ENCODE data around the gene SKOR2. TPM values are rescaled to one million over a fixed set of nuclear protein-coding genes. Genes with fewer than 3 reads are reported as not detected.

Gene SKOR2
- not detected for total RNA-seq
- not detected for polyA plus RNA-seq
- long read RNA-seq, donor 1, result 0 reads
- long read RNA-seq, donor 2, result 0 reads
- long read RNA-seq, donor 3, result 0 reads

DNA sequence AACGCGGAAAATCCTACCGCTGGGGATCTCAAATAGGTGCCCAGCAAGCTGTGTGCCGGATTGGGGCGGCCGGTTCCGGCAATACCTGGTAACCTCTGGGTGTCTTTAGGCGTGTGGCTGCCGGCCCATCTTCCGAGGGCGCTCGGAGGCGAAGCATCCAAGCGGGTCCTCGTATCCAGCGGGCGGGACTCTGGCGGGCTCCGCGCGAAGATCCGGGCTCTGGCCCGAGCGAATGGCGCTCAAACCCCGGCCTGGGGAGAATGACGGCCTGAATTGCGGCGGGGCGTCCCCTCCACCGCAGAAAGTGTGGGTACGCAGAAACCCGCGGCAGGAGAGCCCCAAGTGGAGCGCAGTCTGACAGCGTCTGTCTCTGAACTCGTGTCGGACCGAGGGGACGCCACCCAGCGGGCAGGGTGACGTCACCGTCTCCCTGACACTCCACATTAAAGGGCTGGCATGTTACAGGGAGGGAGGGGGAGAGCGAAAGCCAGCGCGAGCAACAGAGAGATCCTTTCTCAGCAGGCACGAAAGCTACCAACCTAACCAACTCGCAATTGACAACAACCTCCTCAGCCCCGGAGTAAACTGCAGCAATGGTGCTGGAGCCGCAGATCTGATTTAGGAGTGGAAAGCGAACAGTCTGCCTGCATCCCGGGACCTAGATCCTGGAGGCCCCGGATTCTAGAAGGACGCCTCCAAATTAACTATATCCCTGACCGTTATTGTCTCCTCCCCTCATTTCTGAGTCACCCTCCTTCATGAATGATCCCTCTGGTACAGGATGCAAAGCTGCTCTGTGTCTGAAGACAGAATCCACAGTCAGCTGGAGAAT lies at the start of gene SKOR2:
SKOR2 (minus strand) TSS at position 372 of the 832 bp plus-strand sequence. CDS start 2,477 bp downstream, outside the sequence.
- H3K36me3 ChIP-seq, result no peaks in the 10 kb centered on the region
- no peak within 1 kb of the TSS for H3K27ac ChIP-seq
- intact Hi-C loops (cut with DNase I), result no loop called here
- H3K27me3 ChIP-seq, result peaks cover 44 to 100% (median 98%) of the 10 kb centered on the region in 7 donors
- no peaks in the 10 kb centered on the region for H3K9me3 ChIP-seq
- H3K4me3 ChIP-seq, result peak within 1 kb of the TSS in 1 of 10 donors; percentile 10
- DNase-seq (no peak), ATAC-seq (no peak)
- 1% methylated on average over 55 of the region's 55 CpGs for WGBS, 2 donors
- peaks cover 0 to 8% (median 2%) of the 10 kb centered on the region in 9 donors for H3K4me1 ChIP-seq
- no peak for TF ChIP-seq CTCF (IDR thresholded peaks at IDR 0.05)

GRCh38 chr18:47296462-47296861 lies 45.0 kb upstream of the SKOR2 start:
- no peak for TF ChIP-seq CTCF (IDR thresholded peaks at IDR 0.05)
- peaks cover 0 to 26% (median 17%) of the 10 kb centered on the region in 7 donors for H3K27me3 ChIP-seq
- no peak overlapping the region for H3K4me3 ChIP-seq
- ATAC-seq (no peak), DNase-seq (no peak)
- H3K9me3 ChIP-seq, result peaks cover 0 to 7% (median 0%) of the 10 kb centered on the region in 11 donors
- intact Hi-C loops (cut with DNase I), result no loop called here
- no peak overlapping the region for H3K27ac ChIP-seq
- H3K36me3 ChIP-seq, result no peaks in the 10 kb centered on the region
- WGBS, 2 donors, result 35 to 45% methylated on average over 1 of the region's 1 CpG
- no peaks in the 10 kb centered on the region for H3K4me1 ChIP-seq

DNA sequence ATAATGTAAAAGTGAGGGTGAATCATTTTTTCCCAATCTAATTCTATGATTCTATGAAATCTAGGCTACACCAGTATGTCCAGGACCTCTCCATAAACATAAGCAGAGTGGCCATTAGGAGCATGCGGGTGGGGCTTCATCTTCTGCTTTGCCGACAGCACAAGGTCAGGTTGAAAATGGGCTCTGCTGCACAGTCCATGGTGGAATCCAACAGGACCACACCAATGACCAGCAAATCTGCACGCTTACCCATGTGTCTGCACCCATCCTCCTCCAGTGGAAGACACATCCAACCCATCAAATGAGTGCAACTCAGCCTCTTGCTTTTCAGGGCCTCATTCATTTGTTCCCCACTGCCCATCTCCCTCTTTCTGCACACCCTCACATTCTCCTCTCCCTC lies 43.3 kb upstream of the SKOR2 start:
- DNase-seq, result no peak
- 88 to 90% methylated on average over 3 of the region's 3 CpGs for WGBS, 2 donors
- no peak for TF ChIP-seq CTCF (IDR thresholded peaks at IDR 0.05)
- Histone ChIP-seq H3K4me3 (no peak overlapping the region), H3K27ac (no peak overlapping the region), H3K9me3 (no peaks in the 10 kb centered on the region), H3K36me3 (no peaks in the 10 kb centered on the region), H3K4me1 (no peaks in the 10 kb centered on the region), H3K27me3 (peaks cover 0 to 37% (median 17%) of the 10 kb centered on the region in 7 donors)
- no peak for ATAC-seq
- intact Hi-C loops (cut with DNase I), result no loop called here

DNA sequence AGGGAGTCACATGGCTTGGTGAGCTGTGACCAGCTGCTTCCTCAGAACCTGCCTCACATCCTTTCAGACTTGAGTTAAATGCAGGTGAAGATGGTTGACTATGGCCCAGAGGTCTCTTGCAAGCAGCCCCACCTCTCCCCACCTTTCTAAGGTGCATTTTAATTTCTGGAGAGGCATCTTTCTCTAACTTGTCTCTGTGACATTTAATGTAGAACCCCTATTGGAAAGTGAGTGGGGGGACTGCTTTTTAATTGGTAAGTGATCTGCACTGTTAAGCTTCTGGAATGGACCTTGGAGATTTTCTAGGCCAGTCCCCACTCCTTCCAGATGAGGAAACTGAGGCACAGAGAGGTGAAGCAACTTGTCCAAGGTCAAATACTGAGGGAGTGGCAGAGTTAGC lies 37.3 kb upstream of the SKOR2 start:
- Histone ChIP-seq H3K27ac (no peak overlapping the region), H3K9me3 (no peaks in the 10 kb centered on the region), H3K4me3 (no peak overlapping the region), H3K36me3 (no peaks in the 10 kb centered on the region), H3K4me1 (no peaks in the 10 kb centered on the region), H3K27me3 (peaks cover 0 to 68% (median 45%) of the 10 kb centered on the region in 7 donors)
- DNase-seq (no peak), ATAC-seq (no peak)
- intact Hi-C loops (cut with DNase I), result no loop called here
- no peak for TF ChIP-seq CTCF (IDR thresholded peaks at IDR 0.05)

Measured in heart right ventricle (tissue), 16 donors.